Measurements from ENCODE around the gene MAGI2. TPM values are rescaled to one million over a fixed set of nuclear protein-coding genes. Genes with fewer than 3 reads are reported as not detected.

The MAGI2 gene
- total RNA-seq, 1 experiment from 2014 or later: 0.22 TPM

GRCh38 chr7:78165454-78165853, 1288.0 kb downstream of the MAGI2 start:
- Histone ChIP-seq H3K9ac (ENCODE audit: low read length) (no peak overlapping the region), H3K27ac (ENCODE audit: low read depth, low read length) (no peak overlapping the region), H3K79me2 (ENCODE audit: insufficient read depth, low read length) (no peaks in the 10 kb centered on the region), H3K27me3 (ENCODE audit: insufficient read depth, low read length) (peaks cover 44% of the 10 kb centered on the region), H3K36me3 (ENCODE audit: control insufficient read depth in 1 of 2, insufficient read depth in 2 of 2, low read length in 2 of 2) (no peaks in the 10 kb centered on the region), H3K9me2 (ENCODE audit: insufficient read depth) (no peaks in the 10 kb centered on the region), H2AFZ (ENCODE audit: low read depth, low read length, poor library complexity, severe bottlenecking) (no peak overlapping the region), H3K4me1 (ENCODE audit: control insufficient read depth in 1 of 2, insufficient read depth in 2 of 2, low read length in 2 of 2) (no peaks in the 10 kb centered on the region), H4K20me1 (ENCODE audit: insufficient read depth) (no peaks in the 10 kb centered on the region), H3K4me2 (ENCODE audit: low read length) (no peak overlapping the region), H3K4me3 (replicated peaks in 1 of 2; ENCODE audit: low read depth in 1 of 2, low read length in 2 of 2) (no peak overlapping the region), H3K9me3 (ENCODE audit: control insufficient read depth in 1 of 2, insufficient read depth in 1 of 2, low read depth in 1 of 2, low read length in 2 of 2) (no peaks in the 10 kb centered on the region)
- TF ChIP-seq EZH2phosphoT487 (IDR thresholded peaks at IDR 0.05; ENCODE audit: borderline replicate concordance) (no peak), REST (IDR thresholded peaks at IDR 0.05; ENCODE audit: low read depth) (no peak), TCF7L2 (IDR thresholded peaks at IDR 0.05; ENCODE audit: borderline replicate concordance, extremely low read depth, insufficient read depth, insufficient read length) (no peak), CTCF (IDR thresholded peaks at IDR 0.05 in 2 of 3, conservative IDR thresholded peaks at IDR 0.05 in 1 of 3; ENCODE audit: borderline replicate concordance in 1 of 3, insufficient read depth in 1 of 3, low read depth in 2 of 3, low read length in 2 of 3) (no peak), SRF (IDR thresholded peaks at IDR 0.05; ENCODE audit: low read depth) (no peak)
- CTCF ChIA-PET: no interaction called here
- ATAC-seq: no peak
- no peak for DNase-seq (ENCODE audit: low read depth, low spot score)
- POLR2A ChIA-PET: no interaction called here
- BruUV-seq (replicated peaks): no TSS peak
- intact Hi-C loops (cut with micrococcal nuclease): no loop called here
- RAD21 ChIA-PET (ENCODE audit: low non-redundant PET in 1 of 2, low total read pairs in 2 of 2, uncharacterized antibody in 2 of 2, unreplicated experiment in 2 of 2): no interaction called here
